GM19397 (cell line): ENCODE measurements around the gene CHAF1A.

ENCODE experiments used
- ATAC-seq: cut with Tn5 transposase; IDR thresholded peaks from one replicate; pipeline ENCODE4 v1.9.1; 2021; ENCODE audit warnings: mild to moderate bottlenecking, moderate library complexity; ENCODE audit not compliant: unreplicated experiment

The CHAF1A gene

GRCh38 chr19:4365791-4366665 is 36.4 kb upstream of the CHAF1A start:
- no peak for ATAC-seq

GRCh38 chr19:4366666-4367335 is 35.6 kb upstream of the CHAF1A start:
- ATAC-seq: no peak

GRCh38 chr19:4367336-4367723 is 35.1 kb upstream of the CHAF1A start:
- no peak for ATAC-seq

- no peak for ATAC-seq
These were observed 34.7 kb upstream of the CHAF1A start for GRCh38 chr19:4367781-4368127.

GRCh38 chr19:4368128-4368820 is 34.2 kb upstream of the CHAF1A start:
- ATAC-seq: no peak

GRCh38 chr19:4369109-4369887 is 33.1 kb upstream of the CHAF1A start:
- peak; percentile 43 for ATAC-seq

GRCh38 chr19:4369888-4370260 is 32.6 kb upstream of the CHAF1A start:
- peak; percentile 33 for ATAC-seq

- no peak for ATAC-seq
These were observed 31.9 kb upstream of the CHAF1A start for GRCh38 chr19:4370418-4371041.

GRCh38 chr19:4371247-4372164 is 30.9 kb upstream of the CHAF1A start:
- ATAC-seq: no peak

- ATAC-seq: no peak
These were observed 30.1 kb upstream of the CHAF1A start for GRCh38 chr19:4372165-4373012.

- ATAC-seq: no peak
These were observed 29.4 kb upstream of the CHAF1A start for GRCh38 chr19:4373013-4373367.

GRCh38 chr19:4373601-4374497 is 28.6 kb upstream of the CHAF1A start:
- ATAC-seq: no peak

GRCh38 chr19:4374498-4375163 is 27.8 kb upstream of the CHAF1A start:
- no peak for ATAC-seq

GRCh38 chr19:4375164-4376027 is 27.0 kb upstream of the CHAF1A start:
- ATAC-seq: no peak

- ATAC-seq: no peak
These were observed 26.3 kb upstream of the CHAF1A start for GRCh38 chr19:4376028-4376670.

GRCh38 chr19:4376671-4376990 is 25.8 kb upstream of the CHAF1A start:
- no peak for ATAC-seq
